ENCODE measurements around the gene FOCAD.
A peak's percentile ranks its signal among the peaks of the same experiment; 100 is the strongest.
"Not testable (repeated sequence)": the region's sequence is repeated elsewhere in the genome, so short reads cannot be mapped to it uniquely, and the experiment has no call there.

The FOCAD gene

DNA sequence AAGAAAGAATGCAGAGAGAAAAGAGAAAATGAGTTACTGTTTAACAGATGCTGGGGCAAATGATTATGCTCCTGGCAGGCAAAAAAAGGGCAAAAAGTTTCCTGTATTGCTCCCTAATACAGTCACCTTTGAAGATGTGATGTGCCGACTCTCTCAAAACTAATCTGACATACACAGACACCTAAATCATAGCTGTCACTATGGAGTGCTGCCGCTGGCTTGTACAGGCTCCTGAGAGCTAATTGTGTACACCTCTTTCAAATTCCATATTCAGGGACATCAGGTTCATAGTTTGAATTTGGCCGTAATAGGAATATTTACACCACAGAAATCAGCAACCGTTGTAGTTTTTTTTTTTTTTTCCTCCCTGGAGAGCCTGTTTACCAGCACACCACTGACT lies 12.4 kb upstream of the FOCAD start:
- Histone ChIP-seq H2AFZ (ENCODE audit: low read length) (peak overlapping the region; percentile 26; the same call in 1 of the 2 replicates), H3K4me3 (ENCODE audit: low read length, poor library complexity, severe bottlenecking) (no peak overlapping the region), H3K9me2 (replicated peaks; ENCODE audit: low read depth, low read length) (no peaks in the 10 kb centered on the region), H3F3A (ENCODE audit: low read depth) (0 out of 2 replicates have a peak, but pooled peaks cover 3% of the 10 kb centered on the region), H3K9me3 (ENCODE audit: insufficient read depth, low read depth, low read length) (no peaks in the 10 kb centered on the region), H3K36me3 (ENCODE audit: insufficient read depth, low read length) (no peaks in the 10 kb centered on the region), H3K4me2 (ENCODE audit: low read depth, low read length, poor library complexity, severe bottlenecking) (no peak overlapping the region), H4K20me1 (ENCODE audit: insufficient read depth, low read length, poor library complexity, severe bottlenecking) (no peaks in the 10 kb centered on the region), H3K27me3 (ENCODE audit: insufficient read depth, low read length, poor library complexity, severe bottlenecking) (no peaks in the 10 kb centered on the region), H3K79me2 (ENCODE audit: insufficient read depth, low read length) (no peaks in the 10 kb centered on the region), H3K4me1 (ENCODE audit: insufficient read depth, low read length, poor library complexity, severe bottlenecking) (no peaks in the 10 kb centered on the region), H3K9ac (ENCODE audit: low read depth, low read length, poor library complexity, severe bottlenecking) (no peak overlapping the region)
- TF ChIP-seq CTCF (conservative IDR thresholded peaks at IDR 0.05; ENCODE audit: low read length): no peak
- TF ChIP-seq EZH2phosphoT487 (IDR thresholded peaks at IDR 0.05; ENCODE audit: borderline replicate concordance): no peak

DNA sequence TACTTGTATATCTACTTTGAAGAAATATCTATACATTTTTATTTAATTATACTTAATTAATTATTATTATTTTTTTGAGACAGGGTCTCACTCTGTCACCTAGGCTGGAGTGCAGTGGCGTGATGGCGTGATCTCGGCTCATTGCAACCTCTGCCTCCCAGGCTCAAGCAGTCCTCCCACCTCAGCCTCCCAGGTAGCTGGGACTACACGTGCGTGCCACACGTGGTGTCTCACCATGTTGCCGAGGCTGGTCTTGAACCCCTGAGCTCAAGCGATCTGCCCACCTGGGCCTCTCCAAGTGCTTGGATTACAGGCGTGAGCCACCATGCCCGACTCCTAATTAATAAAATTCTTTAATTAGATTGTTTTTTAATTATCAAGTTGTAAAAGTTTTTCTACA lies 10.5 kb upstream of the FOCAD start:
- not testable (repeated sequence) for H3K4me3 ChIP-seq (ENCODE audit: low read length, poor library complexity, severe bottlenecking); H3K9me3 ChIP-seq (ENCODE audit: insufficient read depth, low read depth, low read length); H4K20me1 ChIP-seq (ENCODE audit: insufficient read depth, low read length, poor library complexity, severe bottlenecking); H3K4me1 ChIP-seq (ENCODE audit: insufficient read depth, low read length, poor library complexity, severe bottlenecking); H3K9me2 ChIP-seq (replicated peaks; ENCODE audit: low read depth, low read length); H3K27me3 ChIP-seq (ENCODE audit: insufficient read depth, low read length, poor library complexity, severe bottlenecking); H3K79me2 ChIP-seq (ENCODE audit: insufficient read depth, low read length); H2AFZ ChIP-seq (ENCODE audit: low read length); H3F3A ChIP-seq (ENCODE audit: low read depth); H3K4me2 ChIP-seq (ENCODE audit: low read depth, low read length, poor library complexity, severe bottlenecking); H3K36me3 ChIP-seq (ENCODE audit: insufficient read depth, low read length); H3K9ac ChIP-seq (ENCODE audit: low read depth, low read length, poor library complexity, severe bottlenecking)

- H3K4me1 ChIP-seq (ENCODE audit: insufficient read depth, low read length, poor library complexity, severe bottlenecking): peaks cover 20% of the 10 kb centered on the region
- H3F3A ChIP-seq (ENCODE audit: low read depth): no peaks in the 10 kb centered on the region
- H3K36me3 ChIP-seq (ENCODE audit: insufficient read depth, low read length): no peaks in the 10 kb centered on the region
- no peaks in the 10 kb centered on the region for H4K20me1 ChIP-seq (ENCODE audit: insufficient read depth, low read length, poor library complexity, severe bottlenecking)
- no peak overlapping the region for H3K9ac ChIP-seq (ENCODE audit: low read depth, low read length, poor library complexity, severe bottlenecking)
- H3K79me2 ChIP-seq (ENCODE audit: insufficient read depth, low read length): peaks cover 12% of the 10 kb centered on the region
- H3K9me3 ChIP-seq (ENCODE audit: insufficient read depth, low read depth, low read length): no peaks in the 10 kb centered on the region; the same call in 1 of the 2 replicates
- H3K4me2 ChIP-seq (ENCODE audit: low read depth, low read length, poor library complexity, severe bottlenecking): no peak overlapping the region
- TF ChIP-seq CTCF (conservative IDR thresholded peaks at IDR 0.05; ENCODE audit: low read length): no peak
- TF ChIP-seq EZH2phosphoT487 (IDR thresholded peaks at IDR 0.05; ENCODE audit: borderline replicate concordance): no peak
- H2AFZ ChIP-seq (ENCODE audit: low read length): no peak overlapping the region
- no peaks in the 10 kb centered on the region for H3K9me2 ChIP-seq (replicated peaks; ENCODE audit: low read depth, low read length)
- H3K27me3 ChIP-seq (ENCODE audit: insufficient read depth, low read length, poor library complexity, severe bottlenecking): no peaks in the 10 kb centered on the region
- no peak overlapping the region for H3K4me3 ChIP-seq (ENCODE audit: low read length, poor library complexity, severe bottlenecking)
These were observed 2.6 kb upstream of the FOCAD start for GRCh38 chr9:20681467-20681866.

- peaks cover 37% of the 10 kb centered on the region for H3K4me1 ChIP-seq (ENCODE audit: insufficient read depth, low read length, poor library complexity, severe bottlenecking)
- peak overlapping the region; percentile 84 for H2AFZ ChIP-seq (ENCODE audit: low read length)
- H4K20me1 ChIP-seq (ENCODE audit: insufficient read depth, low read length, poor library complexity, severe bottlenecking): no peaks in the 10 kb centered on the region
- H3K9me3 ChIP-seq (ENCODE audit: insufficient read depth, low read depth, low read length): no peaks in the 10 kb centered on the region
- H3K9ac ChIP-seq (ENCODE audit: low read depth, low read length, poor library complexity, severe bottlenecking): peak overlapping the region; percentile 79
- peak overlapping the region; percentile 67 for H3K4me2 ChIP-seq (ENCODE audit: low read depth, low read length, poor library complexity, severe bottlenecking)
- no peaks in the 10 kb centered on the region for H3K36me3 ChIP-seq (ENCODE audit: insufficient read depth, low read length)
- H3K4me3 ChIP-seq (ENCODE audit: low read length, poor library complexity, severe bottlenecking): peak overlapping the region; percentile 77
- H3K79me2 ChIP-seq (ENCODE audit: insufficient read depth, low read length): peaks cover 32% of the 10 kb centered on the region
- TF ChIP-seq CTCF (conservative IDR thresholded peaks at IDR 0.05; ENCODE audit: low read length) (no peak), EZH2phosphoT487 (IDR thresholded peaks at IDR 0.05; ENCODE audit: borderline replicate concordance) (no peak)
- H3K27me3 ChIP-seq (ENCODE audit: insufficient read depth, low read length, poor library complexity, severe bottlenecking): no peaks in the 10 kb centered on the region
- H3K9me2 ChIP-seq (replicated peaks; ENCODE audit: low read depth, low read length): no peaks in the 10 kb centered on the region
- H3F3A ChIP-seq (ENCODE audit: low read depth): no peaks in the 10 kb centered on the region
These were observed 566 bp upstream of the FOCAD start for GRCh38 chr9:20683351-20684034.
